NCI-H146 treated with DMSO at 0.1 percent for 48 hours (cell line): ENCODE results near the gene MEIOB.

ENCODE experiments used
- DNase-seq: peaks from one replicate; lab custom pipeline; 2025; ENCODE audit not compliant: unreplicated experiment; lab: John Stamatoyannopoulos, UW

MEIOB gene

GRCh38 chr16:1789643-1790045 is 82.3 kb downstream of the MEIOB start:
- DNase-seq: no peak

GRCh38 chr16:1788708-1789100 is 83.3 kb downstream of the MEIOB start:
- DNase-seq: no peak

- no peak for DNase-seq
Observed at GRCh38 chr16:1788095-1788707, 83.8 kb downstream of the MEIOB start.

GRCh38 chr16:1787322-1788094 is 84.5 kb downstream of the MEIOB start:
- no peak for DNase-seq

- no peak for DNase-seq
Observed at GRCh38 chr16:1787056-1787321, 85.0 kb downstream of the MEIOB start.

GRCh38 chr16:1786242-1787055 is 85.5 kb downstream of the MEIOB start:
- no peak for DNase-seq

- no peak for DNase-seq
Observed at GRCh38 chr16:1785846-1786170, 86.2 kb downstream of the MEIOB start.

GRCh38 chr16:1784977-1785845 is 86.8 kb downstream of the MEIOB start:
- no peak for DNase-seq
